NCI-H1092 treated with DMSO at 0.1 percent for 48 hours (cell line): ENCODE measurements around the gene IGLL5.
A peak's percentile ranks its signal among the peaks of the same experiment; 100 is the strongest.

Source experiments
- DNase-seq: peaks from one replicate; lab custom pipeline; 2025; lab: John Stamatoyannopoulos, UW

The IGLL5 gene

GRCh38 chr22:22887621-22888503 lies at the start of gene IGLL5:
Gene IGLL5, plus strand, starts transcription at chr22:22887816. Its CDS starts 238 bp downstream, at chr22:22888054.
- DNase-seq: no peak

GRCh38 chr22:22838148-22838786 lies 49.3 kb upstream of the IGLL5 start:
- DNase-seq: no peak

- DNase-seq: no peak
Measured at GRCh38 chr22:22839570-22840314, 47.9 kb upstream of the IGLL5 start.

- DNase-seq: no peak
Measured at GRCh38 chr22:22840780-22841179, 46.8 kb upstream of the IGLL5 start.

GRCh38 chr22:22841598-22841997 lies 46.0 kb upstream of the IGLL5 start:
- DNase-seq: no peak

- DNase-seq: no peak
Measured at GRCh38 chr22:22842085-22842484, 45.5 kb upstream of the IGLL5 start.

GRCh38 chr22:22843848-22844247 lies 43.8 kb upstream of the IGLL5 start:
- no peak for DNase-seq

- DNase-seq: no peak
Measured at GRCh38 chr22:22847241-22847640, 40.4 kb upstream of the IGLL5 start.

GRCh38 chr22:22848364-22848866 lies 39.2 kb upstream of the IGLL5 start:
- DNase-seq: peak; percentile 51

- no peak for DNase-seq
Measured at GRCh38 chr22:22849640-22850610, 37.7 kb upstream of the IGLL5 start.

GRCh38 chr22:22851969-22852368 lies 35.6 kb upstream of the IGLL5 start:
- DNase-seq: no peak

- no peak for DNase-seq
Measured at GRCh38 chr22:22853713-22854112, 33.9 kb upstream of the IGLL5 start.

- DNase-seq: no peak
Measured at GRCh38 chr22:22854466-22854865, 33.1 kb upstream of the IGLL5 start.

GRCh38 chr22:22855085-22855484 lies 32.5 kb upstream of the IGLL5 start:
- no peak for DNase-seq

GRCh38 chr22:22855617-22856308 lies 31.9 kb upstream of the IGLL5 start:
- no peak for DNase-seq

- no peak for DNase-seq
Measured at GRCh38 chr22:22856364-22856763, 31.3 kb upstream of the IGLL5 start.

GRCh38 chr22:22856885-22857606 lies 30.6 kb upstream of the IGLL5 start:
- DNase-seq: no peak

GRCh38 chr22:22857607-22858558 lies 29.7 kb upstream of the IGLL5 start:
- DNase-seq: no peak

GRCh38 chr22:22858559-22858937 lies 29.1 kb upstream of the IGLL5 start:
- no peak for DNase-seq
